ENCODE results near the gene LENG8. TPM values are rescaled to one million over a fixed set of nuclear protein-coding genes. Genes with fewer than 3 reads are reported as not detected.

The LENG8 gene
- total RNA-seq, 3 donors from 2014 or later (not counting 1 experiment from before 2014, with no cell fraction given) = 479 to 563 (median 507) TPM

DNA sequence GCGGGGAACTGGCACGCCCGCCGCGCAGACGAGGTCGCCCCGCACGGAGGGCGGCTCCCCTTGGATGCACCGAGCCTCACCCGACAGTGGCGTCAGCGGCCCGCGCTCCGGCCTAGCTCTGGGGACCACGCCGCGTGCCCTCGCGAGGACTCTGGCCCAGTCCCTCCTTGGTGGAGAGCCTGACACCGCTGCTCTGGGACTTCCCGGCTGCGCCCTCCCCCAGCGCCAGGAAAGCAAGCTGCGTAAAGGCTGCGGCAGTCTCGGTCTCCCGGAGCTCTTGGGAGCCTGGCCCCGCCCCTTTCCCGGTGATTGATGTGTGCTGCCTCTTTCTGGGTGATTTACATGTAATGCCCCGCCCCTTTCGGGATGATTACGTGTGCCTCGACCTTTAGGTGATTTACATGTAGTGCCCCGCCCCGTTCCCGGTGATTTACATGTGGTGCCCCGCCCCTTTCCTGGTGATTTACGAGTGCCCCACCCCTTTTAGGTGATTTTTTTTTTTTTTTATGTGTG, 14.6 kb downstream of the LENG8 start, which contains the start of gene LENG9:
Gene LENG9, minus strand, starts transcription at position 248 of the 513 bp plus-strand sequence. CDS start 252 bp downstream, outside the sequence.
- ATAC-seq = peak; percentile 69 to 83 (median 72)
- Mint-ChIP-seq H3K36me3 (no peaks in the 10 kb centered on the region), H3K4me3 (peak within 1 kb of the TSS; percentile 83), H3K4me1 (peaks cover 33 to 48% of the 10 kb centered on the region in 2 donors), H3K9me3 (no peaks in the 10 kb centered on the region), H3K27ac (peak within 1 kb of the TSS; percentile 88 to 97), H3K27me3 (ENCODE audit: low read depth in 2 of 2) (peaks cover under 1 to 6% of the 10 kb centered on the region in 2 donors)
- intact Hi-C loops (cut with micrococcal nuclease) = loop anchor here (1.0 kb wide), 2 partner anchors 14 to 796 kb away; partner anchors contain the start of genes LENG8 and PPP6R1
- Histone ChIP-seq H3K9me3 (ENCODE audit: control insufficient read depth, insufficient read depth, low read length) (no peaks in the 10 kb centered on the region), H3K27ac (ENCODE audit: low read length) (peak within 1 kb of the TSS; percentile 83), H3K36me3 (ENCODE audit: control insufficient read depth, insufficient read depth, low read length) (peaks cover 32% of the 10 kb centered on the region), H3K4me3 (ENCODE audit: low read length) (peak within 1 kb of the TSS; percentile 48), H3K4me1 (ENCODE audit: control insufficient read depth, insufficient read depth, low read length) (peaks cover 30% of the 10 kb centered on the region), H3K27me3 (ENCODE audit: control insufficient read depth, insufficient read depth, low read length) (no peaks in the 10 kb centered on the region)
- WGBS (ENCODE audit: insufficient coverage) = under 1% methylated on average over 41 of the region's 41 CpGs
- TF ChIP-seq, protein P1, sequence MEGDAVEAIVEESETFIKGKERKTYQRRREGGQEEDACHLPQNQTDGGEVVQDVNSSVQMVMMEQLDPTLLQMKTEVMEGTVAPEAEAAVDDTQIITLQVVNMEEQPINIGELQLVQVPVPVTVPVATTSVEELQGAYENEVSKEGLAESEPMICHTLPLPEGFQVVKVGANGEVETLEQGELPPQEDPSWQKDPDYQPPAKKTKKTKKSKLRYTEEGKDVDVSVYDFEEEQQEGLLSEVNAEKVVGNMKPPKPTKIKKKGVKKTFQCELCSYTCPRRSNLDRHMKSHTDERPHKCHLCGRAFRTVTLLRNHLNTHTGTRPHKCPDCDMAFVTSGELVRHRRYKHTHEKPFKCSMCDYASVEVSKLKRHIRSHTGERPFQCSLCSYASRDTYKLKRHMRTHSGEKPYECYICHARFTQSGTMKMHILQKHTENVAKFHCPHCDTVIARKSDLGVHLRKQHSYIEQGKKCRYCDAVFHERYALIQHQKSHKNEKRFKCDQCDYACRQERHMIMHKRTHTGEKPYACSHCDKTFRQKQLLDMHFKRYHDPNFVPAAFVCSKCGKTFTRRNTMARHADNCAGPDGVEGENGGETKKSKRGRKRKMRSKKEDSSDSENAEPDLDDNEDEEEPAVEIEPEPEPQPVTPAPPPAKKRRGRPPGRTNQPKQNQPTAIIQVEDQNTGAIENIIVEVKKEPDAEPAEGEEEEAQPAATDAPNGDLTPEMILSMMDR (IDR thresholded peaks at IDR 0.05) = no peak
- DNase-seq = peak; percentile 94 to 99

DNA sequence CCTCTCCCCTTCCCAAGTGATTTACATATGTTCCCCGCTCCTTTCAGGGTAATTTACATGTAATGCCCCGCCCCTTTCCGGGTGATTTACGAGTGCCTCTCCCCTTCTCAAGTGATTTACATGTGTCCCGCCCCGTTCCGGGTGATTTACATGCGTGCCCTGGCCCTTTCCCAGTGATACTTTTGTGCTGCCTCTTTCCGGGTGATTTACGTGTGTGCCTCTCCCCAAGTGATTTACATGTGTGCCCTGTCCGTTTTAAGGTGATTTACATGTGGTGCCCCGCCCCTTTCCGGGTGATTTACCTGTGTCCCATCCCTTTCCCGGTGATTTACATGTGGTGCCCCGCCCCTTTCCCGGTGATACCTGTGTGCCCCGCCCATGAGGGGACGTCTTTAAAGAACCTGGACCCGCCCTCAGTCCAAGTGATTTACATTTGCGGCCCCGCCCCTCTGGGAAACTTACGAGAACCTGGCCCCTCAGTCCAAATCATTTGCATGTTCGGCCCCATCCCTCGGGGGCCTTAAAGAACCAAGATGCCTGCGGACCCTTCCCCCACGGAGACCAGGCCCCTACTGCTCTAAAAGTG, 15.1 kb downstream of the LENG8 start:
- peak overlapping the region; percentile 83 for H3K4me3 Mint-ChIP-seq
- peaks cover 30% of the 10 kb centered on the region for H3K4me1 ChIP-seq (ENCODE audit: control insufficient read depth, insufficient read depth, low read length)
- peaks cover 6 to 8% of the 10 kb centered on the region in 2 donors for H3K27me3 Mint-ChIP-seq (ENCODE audit: low read depth in 2 of 2)
- peak; percentile 56 to 74 (median 60) for ATAC-seq
- peak overlapping the region; percentile 88 to 97 for H3K27ac Mint-ChIP-seq
- intact Hi-C loops (cut with micrococcal nuclease) = loop anchor here (1.0 kb wide), 2 partner anchors 15 to 795 kb away; partner anchors contain the start of genes LENG8 and PPP6R1
- H3K36me3 Mint-ChIP-seq = no peaks in the 10 kb centered on the region
- DNase-seq = peak; percentile 80 to 93
- no peaks in the 10 kb centered on the region for H3K27me3 ChIP-seq (ENCODE audit: control insufficient read depth, insufficient read depth, low read length)
- WGBS (ENCODE audit: insufficient coverage) = under 1% methylated on average over 26 of the region's 26 CpGs
- peak overlapping the region; percentile 48 for H3K4me3 ChIP-seq (ENCODE audit: low read length)
- TF ChIP-seq, protein P1 (IDR thresholded peaks at IDR 0.05) = no peak
- no peaks in the 10 kb centered on the region for H3K9me3 Mint-ChIP-seq
- H3K9me3 ChIP-seq (ENCODE audit: control insufficient read depth, insufficient read depth, low read length) = no peaks in the 10 kb centered on the region
- H3K4me1 Mint-ChIP-seq = peaks cover 27 to 42% of the 10 kb centered on the region in 2 donors
- H3K36me3 ChIP-seq (ENCODE audit: control insufficient read depth, insufficient read depth, low read length) = peaks cover 26% of the 10 kb centered on the region
- peak overlapping the region; percentile 83 for H3K27ac ChIP-seq (ENCODE audit: low read length)

DNA sequence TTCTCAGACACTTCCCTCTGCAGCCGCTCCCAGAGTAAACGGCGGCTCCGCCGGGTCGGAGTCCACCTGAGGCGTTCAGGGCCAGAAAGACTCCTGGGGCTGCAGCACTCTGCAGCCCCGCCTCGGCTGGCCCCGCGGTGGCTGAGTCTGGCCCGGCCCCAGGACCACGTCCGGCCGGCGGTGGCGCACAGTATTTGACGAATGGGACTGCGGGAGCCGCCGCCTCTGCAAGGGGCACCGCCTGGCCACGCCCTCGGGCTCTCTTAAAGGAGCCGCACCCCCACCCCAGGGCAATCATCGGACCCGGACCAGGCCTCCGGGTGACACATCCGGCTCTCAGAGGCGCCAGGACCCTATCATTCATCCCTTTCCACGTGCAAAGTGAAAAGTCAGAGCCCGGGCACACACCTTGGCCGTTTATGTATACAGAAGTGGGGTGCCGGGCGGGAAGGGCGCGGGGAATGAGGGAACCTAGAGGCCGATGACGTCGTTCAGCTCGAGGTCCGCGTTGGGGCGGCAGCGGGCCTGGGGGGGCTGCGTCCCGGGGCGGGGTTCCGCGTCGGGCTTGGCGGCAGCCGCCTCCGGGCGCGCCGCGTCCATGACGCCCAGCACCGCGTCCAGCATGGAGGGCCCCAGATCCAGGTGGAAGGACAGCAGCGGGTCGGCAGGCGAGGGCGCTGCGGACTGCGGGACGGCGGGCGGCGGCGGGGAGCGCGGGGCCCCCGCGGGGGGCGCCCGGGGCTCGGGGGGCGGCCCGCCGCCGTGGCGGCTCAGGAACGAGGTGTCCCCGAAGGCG, 15.8 kb downstream of the LENG8 start:
- H3K27me3 Mint-ChIP-seq (ENCODE audit: low read depth in 2 of 2) = peaks cover 13 to 14% of the 10 kb centered on the region in 2 donors
- H3K4me1 Mint-ChIP-seq = peaks cover 20 to 35% of the 10 kb centered on the region in 2 donors
- WGBS (ENCODE audit: insufficient coverage) = 5% methylated on average over 87 of the region's 87 CpGs
- H3K9me3 Mint-ChIP-seq = no peaks in the 10 kb centered on the region
- DNase-seq = peak; percentile 69 to 71
- peak overlapping the region; percentile 88 to 97 for H3K27ac Mint-ChIP-seq
- Histone ChIP-seq H3K4me1 (ENCODE audit: control insufficient read depth, insufficient read depth, low read length) (peaks cover 30% of the 10 kb centered on the region), H3K36me3 (ENCODE audit: control insufficient read depth, insufficient read depth, low read length) (peaks cover 19% of the 10 kb centered on the region), H3K9me3 (ENCODE audit: control insufficient read depth, insufficient read depth, low read length) (no peaks in the 10 kb centered on the region), H3K4me3 (ENCODE audit: low read length) (peak overlapping the region; percentile 48), H3K27me3 (ENCODE audit: control insufficient read depth, insufficient read depth, low read length) (peaks cover 4% of the 10 kb centered on the region), H3K27ac (ENCODE audit: low read length) (peak overlapping the region; percentile 83)
- peak; percentile 20 to 53 (median 41) for ATAC-seq
- intact Hi-C loops (cut with micrococcal nuclease) = loop anchor here (1.0 kb wide), 2 partner anchors 16 to 794 kb away; partner anchors contain the start of genes LENG8 and PPP6R1
- TF ChIP-seq, protein P1 (IDR thresholded peaks at IDR 0.05) = no peak
- H3K4me3 Mint-ChIP-seq = peak overlapping the region; percentile 83
- no peaks in the 10 kb centered on the region for H3K36me3 Mint-ChIP-seq

Measured in natural killer cell (primary cell).